ENCODE data around the gene FHIT. TPM values are rescaled to one million over a fixed set of nuclear protein-coding genes. Genes with fewer than 3 reads are reported as not detected.

Gene FHIT
- total RNA-seq, 4 donors from 2014 or later: 7.5 to 20.1 (median 13.5) TPM

DNA sequence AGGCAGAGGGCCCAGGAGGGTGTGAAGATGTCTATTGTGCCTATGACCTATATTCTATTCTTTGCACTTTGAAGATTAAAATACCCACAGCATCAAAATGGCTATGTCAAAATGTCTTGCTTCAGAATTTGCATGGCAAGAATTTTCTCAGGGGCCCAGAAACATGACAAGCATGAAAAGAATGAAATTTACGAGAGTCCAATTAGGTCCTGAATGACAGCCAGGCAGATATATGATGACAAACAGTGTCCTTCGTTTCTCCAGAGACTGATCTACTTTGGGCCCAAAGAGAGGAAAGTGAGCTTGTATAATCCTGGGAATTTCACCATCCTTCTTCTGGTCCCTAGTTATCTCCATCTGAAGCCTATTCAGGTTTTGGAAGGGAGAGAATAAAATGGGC lies 609.9 kb downstream of the FHIT start:
- Histone ChIP-seq H3K9me3 (no peaks in the 10 kb centered on the region), H3K36me3 (no peaks in the 10 kb centered on the region), H3K27ac (no peak overlapping the region), H3K4me1 (no peaks in the 10 kb centered on the region), H3K27me3 (no peaks in the 10 kb centered on the region), H3K4me3 (no peak overlapping the region)
- in situ Hi-C loops (cut with MboI; ENCODE audit: low pct_ligation_motif_present in 1 of 4, low pct_unique_long_range_greater_than_20kb in 1 of 4, low sequenced_read_pairs in 3 of 4) (no loop called here), intact Hi-C loops (cut with DNase I; ENCODE audit: low total_unique reads) (no loop called here)
- WGBS, 2 donors (ENCODE audit: low coverage in 1 of 2): 74% methylated on average over 2 of the region's 2 CpGs; no CpG with 5 or more reads in 1 of the 2 donors
- TF ChIP-seq EP300 (IDR thresholded peaks at IDR 0.05; ENCODE audit: low read depth) (no peak), POLR2A (IDR thresholded peaks at IDR 0.05) (no peak), POLR2AphosphoS5 (IDR thresholded peaks at IDR 0.05) (no peak)
- TF ChIP-seq, protein P1, sequence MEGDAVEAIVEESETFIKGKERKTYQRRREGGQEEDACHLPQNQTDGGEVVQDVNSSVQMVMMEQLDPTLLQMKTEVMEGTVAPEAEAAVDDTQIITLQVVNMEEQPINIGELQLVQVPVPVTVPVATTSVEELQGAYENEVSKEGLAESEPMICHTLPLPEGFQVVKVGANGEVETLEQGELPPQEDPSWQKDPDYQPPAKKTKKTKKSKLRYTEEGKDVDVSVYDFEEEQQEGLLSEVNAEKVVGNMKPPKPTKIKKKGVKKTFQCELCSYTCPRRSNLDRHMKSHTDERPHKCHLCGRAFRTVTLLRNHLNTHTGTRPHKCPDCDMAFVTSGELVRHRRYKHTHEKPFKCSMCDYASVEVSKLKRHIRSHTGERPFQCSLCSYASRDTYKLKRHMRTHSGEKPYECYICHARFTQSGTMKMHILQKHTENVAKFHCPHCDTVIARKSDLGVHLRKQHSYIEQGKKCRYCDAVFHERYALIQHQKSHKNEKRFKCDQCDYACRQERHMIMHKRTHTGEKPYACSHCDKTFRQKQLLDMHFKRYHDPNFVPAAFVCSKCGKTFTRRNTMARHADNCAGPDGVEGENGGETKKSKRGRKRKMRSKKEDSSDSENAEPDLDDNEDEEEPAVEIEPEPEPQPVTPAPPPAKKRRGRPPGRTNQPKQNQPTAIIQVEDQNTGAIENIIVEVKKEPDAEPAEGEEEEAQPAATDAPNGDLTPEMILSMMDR (IDR thresholded peaks at IDR 0.05): no peak
- DNase-seq: no peak

DNA sequence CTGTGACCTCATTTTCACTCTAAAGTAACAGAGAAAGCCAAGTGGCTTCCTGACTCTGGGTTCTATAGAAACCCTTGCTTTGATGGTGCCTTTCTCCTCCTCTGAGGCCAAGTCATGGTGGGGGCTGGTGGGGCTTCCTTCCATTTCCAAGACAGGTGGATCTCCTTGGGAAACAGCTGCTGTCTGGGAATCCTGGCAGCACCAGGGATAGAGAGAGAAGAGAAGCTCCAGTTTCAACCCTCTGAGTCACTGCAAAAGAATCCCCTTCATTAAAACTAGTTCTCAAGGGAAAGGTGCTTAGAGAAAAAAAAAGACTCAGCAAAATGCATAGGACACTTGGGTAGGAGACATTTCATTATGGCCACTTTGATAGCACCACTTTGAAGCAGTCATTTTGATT lies 614.4 kb downstream of the FHIT start:
- in situ Hi-C loops (cut with MboI; ENCODE audit: low pct_ligation_motif_present in 1 of 4, low pct_unique_long_range_greater_than_20kb in 1 of 4, low sequenced_read_pairs in 3 of 4) (no loop called here), intact Hi-C loops (cut with DNase I; ENCODE audit: low total_unique reads) (no loop called here)
- Histone ChIP-seq H3K4me1 (no peaks in the 10 kb centered on the region), H3K27me3 (no peaks in the 10 kb centered on the region), H3K9me3 (no peaks in the 10 kb centered on the region), H3K36me3 (no peaks in the 10 kb centered on the region), H3K27ac (no peak overlapping the region), H3K4me3 (no peak overlapping the region)
- DNase-seq: no peak
- TF ChIP-seq EP300 (IDR thresholded peaks at IDR 0.05; ENCODE audit: low read depth) (no peak), POLR2AphosphoS5 (IDR thresholded peaks at IDR 0.05) (no peak), POLR2A (IDR thresholded peaks at IDR 0.05) (no peak)
- TF ChIP-seq, protein P1 (IDR thresholded peaks at IDR 0.05): no peak

DNA sequence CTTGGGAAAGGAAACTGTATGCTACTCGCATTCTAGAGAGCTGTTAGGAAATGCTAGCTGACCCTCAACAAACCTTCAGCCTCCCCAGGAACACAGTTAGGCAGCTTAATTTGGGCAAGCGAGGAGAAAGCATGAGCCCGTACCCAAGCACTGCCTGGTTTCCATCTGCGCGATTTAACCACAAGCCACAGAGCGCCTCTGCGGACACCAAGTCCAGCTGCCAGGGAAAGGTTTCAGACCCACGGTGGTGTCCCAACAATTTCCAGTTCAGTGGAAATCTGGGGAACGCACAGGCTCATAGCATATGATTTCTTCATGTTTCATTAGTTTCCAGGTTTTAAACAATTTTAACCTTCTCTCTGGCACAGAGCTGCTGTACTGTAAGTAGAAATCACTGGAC lies 617.6 kb downstream of the FHIT start:
- Histone ChIP-seq H3K9me3 (no peaks in the 10 kb centered on the region), H3K36me3 (no peaks in the 10 kb centered on the region), H3K4me3 (no peak overlapping the region), H3K27me3 (no peaks in the 10 kb centered on the region), H3K4me1 (no peaks in the 10 kb centered on the region), H3K27ac (no peak overlapping the region)
- 75% methylated on average over 9 of the region's 9 CpGs; no CpG with 5 or more reads in 1 of the 2 donors for WGBS, 2 donors (ENCODE audit: low coverage in 1 of 2)
- in situ Hi-C loops (cut with MboI; ENCODE audit: low pct_ligation_motif_present in 1 of 4, low pct_unique_long_range_greater_than_20kb in 1 of 4, low sequenced_read_pairs in 3 of 4) (no loop called here), intact Hi-C loops (cut with DNase I; ENCODE audit: low total_unique reads) (no loop called here)
- no peak for DNase-seq
- TF ChIP-seq, protein P1 (IDR thresholded peaks at IDR 0.05): no peak
- TF ChIP-seq POLR2A (IDR thresholded peaks at IDR 0.05) (no peak), EP300 (IDR thresholded peaks at IDR 0.05; ENCODE audit: low read depth) (no peak), POLR2AphosphoS5 (IDR thresholded peaks at IDR 0.05) (no peak)

DNA sequence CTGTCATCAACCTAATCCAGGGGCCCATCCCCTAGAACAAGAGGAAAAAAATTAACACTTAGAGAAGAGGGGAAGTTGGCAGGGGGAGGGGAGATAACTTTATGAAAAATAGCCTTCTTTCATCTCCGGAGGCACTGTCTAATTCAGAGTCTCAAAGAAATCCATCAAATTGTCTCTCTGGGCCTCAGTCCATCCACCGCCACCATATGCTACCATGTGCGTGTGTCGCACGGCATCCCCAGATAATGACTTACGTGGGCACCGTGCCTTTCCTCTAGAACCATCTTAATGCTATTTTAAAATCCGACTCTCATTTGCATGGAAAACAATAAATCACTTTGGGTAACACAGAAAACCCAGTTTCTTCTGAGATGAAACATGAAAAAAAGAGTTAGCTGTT lies 619.7 kb downstream of the FHIT start:
- Histone ChIP-seq H3K4me1 (no peaks in the 10 kb centered on the region), H3K36me3 (no peaks in the 10 kb centered on the region), H3K9me3 (no peaks in the 10 kb centered on the region), H3K27ac (no peak overlapping the region), H3K4me3 (no peak overlapping the region), H3K27me3 (no peaks in the 10 kb centered on the region)
- no peak for TF ChIP-seq EP300 (IDR thresholded peaks at IDR 0.05; ENCODE audit: low read depth)
- TF ChIP-seq, protein P1 (IDR thresholded peaks at IDR 0.05): no peak
- TF ChIP-seq POLR2AphosphoS5 (IDR thresholded peaks at IDR 0.05): no peak
- no peak for TF ChIP-seq POLR2A (IDR thresholded peaks at IDR 0.05)
- WGBS, 2 donors (ENCODE audit: low coverage in 1 of 2): 92 to 97% methylated on average over 8 of the region's 8 CpGs
- intact Hi-C loops (cut with DNase I; ENCODE audit: low total_unique reads) (no loop called here), in situ Hi-C loops (cut with MboI; ENCODE audit: low pct_ligation_motif_present in 1 of 4, low pct_unique_long_range_greater_than_20kb in 1 of 4, low sequenced_read_pairs in 3 of 4) (no loop called here)
- DNase-seq: no peak

All from transverse colon (tissue), 4 donors.